OCI-LY7 (cell line): ENCODE measurements around the gene SIM1. TPM values are rescaled to one million over a fixed set of nuclear protein-coding genes. Genes with fewer than 3 reads are reported as not detected.

Source experiments
- BruUV-seq: library from RNA; stranded (reverse); fragments of 400-500 nt; replicated peaks from 2 replicates; lab custom pipeline; 2021; lab: Mats Ljungman, UMichigan
- CTCF ChIA-PET: fragments of 300-600 bp; sonication (Branson Sonifier 250); formaldehyde crosslinking; loops from one replicate; lab custom pipeline; 2022; ENCODE audit warnings: antibody characterized with exemption; ENCODE audit not compliant: unreplicated experiment; lab: Charles Lee
- POLR2A ChIA-PET: fragments of 300-600 bp; sonication (Branson Sonifier 250); formaldehyde crosslinking; loops from one replicate; lab custom pipeline; 2022; ENCODE audit warnings: antibody characterized with exemption; lab: Charles Lee
- DNase-seq: peaks from one replicate; pipeline ENCODE4 v3.0.0-alpha.2; 2015; ENCODE audit warnings: low spot score
- H2AFZ ChIP-seq: fragments of 200-600 bp; sonication (generic), shearing (Covaris generic); 2 replicates; pipeline ENCODE4 v1.6.1; 2014; ENCODE audit warnings: mild to moderate bottlenecking, antibody characterized with exemption, low read length, moderate library complexity
- H3K27ac ChIP-seq: fragments of 200-600 bp; sonication (generic); 2 replicates; pipeline ENCODE4 v1.5.1; 2014; ENCODE audit warnings: mixed run types, low read depth, mild to moderate bottlenecking, moderate library complexity, low read length, inconsistent platforms; ENCODE audit not compliant: poor library complexity, severe bottlenecking
- H3K36me3 ChIP-seq: fragments of 200-600 bp; sonication (generic); 2 replicates; pipeline ENCODE4 v1.6.1; 2014; ENCODE audit warnings: mild to moderate bottlenecking, antibody characterized with exemption, low read length, moderate library complexity, mixed read lengths; ENCODE audit not compliant: insufficient read depth
- H3K4me1 ChIP-seq: fragments of 200-600 bp; sonication (generic); 2 replicates; pipeline ENCODE4 v1.5.1; 2014; ENCODE audit warnings: mild to moderate bottlenecking, low read length; ENCODE audit not compliant: insufficient read depth, poor library complexity, severe bottlenecking
- H3K4me2 ChIP-seq: fragments of 200-600 bp; sonication (generic); 2 replicates; pipeline ENCODE4 v1.6.1; 2014; ENCODE audit warnings: mild to moderate bottlenecking, low read length
- H3K4me3 ChIP-seq: fragments of 200-600 bp; sonication (generic); 2 replicates; pipeline ENCODE4 v1.5.1; 2014; ENCODE audit warnings: mild to moderate bottlenecking, low read depth, low read length; ENCODE audit not compliant: poor library complexity, severe bottlenecking
- H3K79me2 ChIP-seq: fragments of 200-600 bp; sonication (generic); 2 replicates; pipeline ENCODE4 v1.6.1; 2016; ENCODE audit warnings: low read depth, mild to moderate bottlenecking, low read length, moderate library complexity, mixed read lengths; ENCODE audit not compliant: insufficient read depth
- H3K9me2 ChIP-seq: fragments of 200-600 bp; sonication (generic); 2 replicates; pipeline ENCODE4 v1.6.1; 2016; ENCODE audit warnings: mild to moderate bottlenecking, low read length, mixed read lengths; ENCODE audit not compliant: insufficient read depth
- H3K9me3 ChIP-seq: fragments of 200-600 bp; sonication (generic); 2 replicates; pipeline ENCODE4 v1.6.1; 2014; ENCODE audit warnings: mild to moderate bottlenecking, mixed run types, low read length, mixed read lengths
- H4K20me1 ChIP-seq: fragments of 200-600 bp; sonication (generic); 2 replicates; pipeline ENCODE4 v1.6.1; 2014; ENCODE audit warnings: mild to moderate bottlenecking, antibody characterized with exemption, low read length, moderate library complexity, mixed read lengths; ENCODE audit not compliant: insufficient read depth
- CTCF ChIP-seq: fragments of 200-600 bp; sonication (generic); conservative IDR thresholded peaks from 2 replicates; pipeline ENCODE4 v1.5.1; 2014; ENCODE audit warnings: mild to moderate bottlenecking, antibody characterized with exemption, low read length, moderate library complexity, mixed read lengths
- EZH2phosphoT487 ChIP-seq: fragments of 200-600 bp; sonication (generic); IDR thresholded peaks from 2 replicates; pipeline ENCODE4 v1.6.1; 2018; ENCODE audit warnings: low read depth, borderline replicate concordance, mild to moderate bottlenecking, mixed run types, antibody characterized with exemption, low read length, moderate library complexity, mixed read lengths
- intact Hi-C: fragments of 100-400 bp; cut with micrococcal nuclease; formaldehyde crosslinking; loops from one replicate; pipeline ENCODE4 v1.10.0; 2022; ENCODE audit not compliant: unreplicated experiment
- total RNA-seq, 2 experiments: library from RNA; depleted of rRNA in 1 of 2; stranded (reverse); fragments of >200 nt in 1 of 2; shearing (Covaris generic) in 1 of 2; gene quantifications; 2 replicates each; pipeline ENCODE4 v1.2.3, GENCODE V29; 2014 to 2022

Gene SIM1
- total RNA-seq, 2 experiments from 2014 or later: not detected

GRCh38 chr6:100378576-100378975 lies 86.1 kb downstream of the SIM1 start:
- Histone ChIP-seq H3K36me3 (no peaks in the 10 kb centered on the region), H3K9me3 (no peaks in the 10 kb centered on the region), H3K4me3 (no peak overlapping the region), H3K9me2 (no peaks in the 10 kb centered on the region), H3K79me2 (no peaks in the 10 kb centered on the region), H4K20me1 (no peaks in the 10 kb centered on the region), H2AFZ (no peak overlapping the region), H3K4me2 (no peak overlapping the region), H3K4me1 (no peaks in the 10 kb centered on the region), H3K27ac (no peak overlapping the region)
- no peak for TF ChIP-seq CTCF
- no peak for TF ChIP-seq EZH2phosphoT487
- ChIA-PET POLR2A (no interaction called here), CTCF (no interaction called here)
- intact Hi-C loops: loop anchor here (2.0 kb wide), 1 partner anchor 64 kb away; no protein-coding TSS in a partner anchor
- DNase-seq: no peak
- BruUV-seq: no TSS peak

GRCh38 chr6:100376103-100376502 lies 88.6 kb downstream of the SIM1 start:
- Histone ChIP-seq H3K9me2 (no peaks in the 10 kb centered on the region), H4K20me1 (no peaks in the 10 kb centered on the region), H2AFZ (no peak overlapping the region), H3K4me1 (no peaks in the 10 kb centered on the region), H3K79me2 (no peaks in the 10 kb centered on the region), H3K4me2 (no peak overlapping the region), H3K27ac (no peak overlapping the region), H3K36me3 (no peaks in the 10 kb centered on the region), H3K4me3 (no peak overlapping the region), H3K9me3 (no peaks in the 10 kb centered on the region)
- TF ChIP-seq EZH2phosphoT487: no peak
- TF ChIP-seq CTCF: no peak
- intact Hi-C loops: no loop called here
- no TSS peak for BruUV-seq
- POLR2A ChIA-PET: no interaction called here
- CTCF ChIA-PET: no interaction called here
- no peak for DNase-seq

GRCh38 chr6:100372326-100373091 lies 92.2 kb downstream of the SIM1 start:
- ChIA-PET POLR2A (interaction anchor here (1.4 kb wide), 1 partner anchor 11 kb away, joined by 3 read pairs; no protein-coding TSS in a partner anchor), CTCF (no interaction called here)
- H3K9me2 ChIP-seq: no peaks in the 10 kb centered on the region
- no peaks in the 10 kb centered on the region for H3K79me2 ChIP-seq
- H3K4me2 ChIP-seq: no peak overlapping the region
- no peaks in the 10 kb centered on the region for H4K20me1 ChIP-seq
- no peaks in the 10 kb centered on the region for H3K9me3 ChIP-seq
- no peak overlapping the region for H3K27ac ChIP-seq
- no peak overlapping the region for H2AFZ ChIP-seq
- no peaks in the 10 kb centered on the region for H3K4me1 ChIP-seq
- intact Hi-C loops: loop anchor here (5.0 kb wide), 1 partner anchor 100 kb away; no protein-coding TSS in a partner anchor
- TF ChIP-seq CTCF (no peak), EZH2phosphoT487 (no peak)
- no TSS peak for BruUV-seq
- no peak overlapping the region for H3K4me3 ChIP-seq
- H3K36me3 ChIP-seq: no peaks in the 10 kb centered on the region
- DNase-seq: no peak
